PC-3 (cell line): Measurements from ENCODE around the gene SEPTIN11. TPM values are rescaled to one million over a fixed set of nuclear protein-coding genes. Genes with fewer than 3 reads are reported as not detected.

ENCODE experiments used
- ATAC-seq: fragments of 200-7000 bp; cut with Tn5 transposase; 2 replicates; pipeline ENCODE4 v1.9.1; 2020; ENCODE audit warnings: mild to moderate bottlenecking, moderate library complexity
- BruUV-seq: library from RNA; stranded (reverse); fragments of 400-500 nt; replicated peaks from 2 replicates; lab custom pipeline; 2021; lab: Mats Ljungman, UMichigan
- CTCF ChIA-PET: fragments of 300-600 bp; sonication (Branson Sonifier 250); formaldehyde crosslinking; loops from one replicate; lab custom pipeline; 2022; ENCODE audit warnings: antibody characterized with exemption; lab: Charles Lee
- POLR2A ChIA-PET: fragments of 300-600 bp; sonication (Branson Sonifier 250); formaldehyde crosslinking; loops from one replicate; lab custom pipeline; 2022; ENCODE audit warnings: antibody characterized with exemption; ENCODE audit not compliant: unreplicated experiment; lab: Charles Lee
- DNase-seq: peaks from one replicate; pipeline ENCODE4 v3.0.0-alpha.2; 2015
- H2AFZ ChIP-seq: fragments of 300-600 bp; sonication (generic); 2 replicates; pipeline ENCODE4 v1.6.0; 2016; ENCODE audit warnings: antibody characterized with exemption, low read length
- H3F3A ChIP-seq: fragments of 300-600 bp; sonication (generic); one replicate; pipeline ENCODE4 v1.6.0; 2017; ENCODE audit warnings: antibody characterized with exemption, low read length, control low read depth, mild to moderate bottlenecking; ENCODE audit not compliant: unreplicated experiment
- H3K27ac ChIP-seq: fragments of 300-600 bp; sonication (generic); 2 replicates; pipeline ENCODE4 v1.5.1; 2016; ENCODE audit warnings: mild to moderate bottlenecking, low read length
- H3K27me3 ChIP-seq: fragments of 300-600 bp; sonication (generic); 2 replicates; pipeline ENCODE4 v1.6.1; 2016; ENCODE audit warnings: low read length, mixed read lengths
- H3K36me3 ChIP-seq: fragments of 300-600 bp; sonication (generic); 2 replicates; pipeline ENCODE4 v1.6.1; 2016; ENCODE audit warnings: low read depth, mixed run types, low read length, mixed read lengths
- H3K4me1 ChIP-seq: fragments of 300-600 bp; sonication (generic); 2 replicates; pipeline ENCODE4 v1.5.1; 2016; ENCODE audit warnings: low read length; ENCODE audit not compliant: insufficient read depth
- H3K4me2 ChIP-seq: fragments of 300-600 bp; sonication (generic); 2 replicates; pipeline ENCODE4 v1.6.0; 2016; ENCODE audit warnings: low read length
- H3K4me3 ChIP-seq: fragments of 300-600 bp; sonication (generic); 2 replicates; pipeline ENCODE4 v1.5.1; 2016; ENCODE audit warnings: mild to moderate bottlenecking, low read length, mixed read lengths
- H3K79me2 ChIP-seq: fragments of 300-600 bp; sonication (generic); 2 replicates; pipeline ENCODE4 v1.6.1; 2017; ENCODE audit warnings: low read length, mixed read lengths
- H3K9ac ChIP-seq: fragments of 300-600 bp; sonication (generic); 2 replicates; pipeline ENCODE4 v1.6.0; 2016; ENCODE audit warnings: mild to moderate bottlenecking, low read length
- H3K9me2 ChIP-seq: fragments of 300-600 bp; sonication (generic); replicated peaks from 2 replicates; pipeline ENCODE4 v1.6.1; 2016; ENCODE audit warnings: mixed run types, low read length, mixed read lengths
- H3K9me3 ChIP-seq: fragments of 300-600 bp; sonication (generic); 2 replicates; pipeline ENCODE4 v1.6.1; 2016; ENCODE audit warnings: low read length, mixed read lengths
- H4K20me1 ChIP-seq: fragments of 300-600 bp; sonication (generic); 2 replicates; pipeline ENCODE4 v1.6.1; 2016; ENCODE audit warnings: low read length, mixed read lengths
- CTCF ChIP-seq: fragments of 300-600 bp; sonication (generic); conservative IDR thresholded peaks from 2 replicates; pipeline ENCODE4 v1.5.1; 2017; ENCODE audit warnings: antibody characterized with exemption, low read depth, mild to moderate bottlenecking, low read length
- EZH2 ChIP-seq: fragments of 300-600 bp; sonication (generic); IDR thresholded peaks from one replicate; pipeline ENCODE4 v1.6.1; 2017; ENCODE audit warnings: antibody characterized with exemption, mild to moderate bottlenecking, low read length; ENCODE audit not compliant: unreplicated experiment
- EZH2phosphoT487 ChIP-seq: fragments of 300-600 bp; sonication (generic); IDR thresholded peaks from 2 replicates; pipeline ENCODE4 v1.6.1; 2018; ENCODE audit warnings: mild to moderate bottlenecking, antibody characterized with exemption, low read length, borderline replicate concordance
- intact Hi-C: fragments of 100-400 bp; cut with micrococcal nuclease; formaldehyde crosslinking; loops from 2 replicates; pipeline ENCODE4 v1.9.0; 2023
- total RNA-seq: library from RNA; depleted of rRNA; stranded (reverse); fragments of >200 nt; gene quantifications from 2 replicates; pipeline ENCODE4 v1.2.3, GENCODE V29; 2014

SEPTIN11 gene
- total RNA-seq, 1 experiment from 2014 or later, result 39.0 TPM

GRCh38 chr4:76997077-76997476 is 47.5 kb downstream of the SEPTIN11 start:
- H3K4me2 ChIP-seq, result no peak overlapping the region
- H3K9me3 ChIP-seq, result no peaks in the 10 kb centered on the region
- no peaks in the 10 kb centered on the region for H3K9me2 ChIP-seq
- H3K79me2 ChIP-seq, result no peaks in the 10 kb centered on the region
- H3K27me3 ChIP-seq, result no peaks in the 10 kb centered on the region
- H3K36me3 ChIP-seq, result peaks cover 5% of the 10 kb centered on the region; the same call in 1 of the 2 replicates
- no TSS peak for BruUV-seq
- no peak for TF ChIP-seq EZH2phosphoT487
- no peak for TF ChIP-seq CTCF
- no peak for TF ChIP-seq EZH2
- H3K4me1 ChIP-seq, result peaks cover 9% of the 10 kb centered on the region
- DNase-seq, result no peak
- intact Hi-C loops, result no loop called here
- ChIA-PET CTCF (no interaction called here), POLR2A (no interaction called here)
- H4K20me1 ChIP-seq, result no peaks in the 10 kb centered on the region
- no peak overlapping the region for H3K9ac ChIP-seq
- no peak for ATAC-seq
- no peak overlapping the region for H3K27ac ChIP-seq
- H2AFZ ChIP-seq, result no peak overlapping the region
- no peak overlapping the region for H3K4me3 ChIP-seq
- no peaks in the 10 kb centered on the region for H3F3A ChIP-seq

- no peaks in the 10 kb centered on the region for H3K27me3 ChIP-seq
- CTCF ChIA-PET, result no interaction called here
- H3K9me3 ChIP-seq, result no peaks in the 10 kb centered on the region
- H2AFZ ChIP-seq, result no peak overlapping the region
- no peaks in the 10 kb centered on the region for H3F3A ChIP-seq
- H3K9me2 ChIP-seq, result no peaks in the 10 kb centered on the region
- no peaks in the 10 kb centered on the region for H3K79me2 ChIP-seq
- H3K9ac ChIP-seq, result no peak overlapping the region
- no peak for DNase-seq
- H3K36me3 ChIP-seq, result peaks cover 5% of the 10 kb centered on the region; the same call in 1 of the 2 replicates
- no peaks in the 10 kb centered on the region for H4K20me1 ChIP-seq
- no peak overlapping the region for H3K27ac ChIP-seq
- H3K4me3 ChIP-seq, result no peak overlapping the region
- H3K4me1 ChIP-seq, result peaks cover 13% of the 10 kb centered on the region
- H3K4me2 ChIP-seq, result no peak overlapping the region
- POLR2A ChIA-PET, result no interaction called here
- no peak for TF ChIP-seq EZH2
- no peak for TF ChIP-seq CTCF
- no peak for TF ChIP-seq EZH2phosphoT487
- ATAC-seq, result no peak
- BruUV-seq, result no TSS peak
- intact Hi-C loops, result no loop called here
Measured at GRCh38 chr4:76997532-76997931, 48.0 kb downstream of the SEPTIN11 start.

- H3K79me2 ChIP-seq, result no peaks in the 10 kb centered on the region
- no peak overlapping the region for H3K27ac ChIP-seq
- no peak overlapping the region for H2AFZ ChIP-seq
- TF ChIP-seq CTCF, result no peak
- TF ChIP-seq EZH2phosphoT487, result no peak
- TF ChIP-seq EZH2, result no peak
- POLR2A ChIA-PET, result no interaction called here
- ATAC-seq (no peak), DNase-seq (no peak)
- no peak overlapping the region for H3K4me3 ChIP-seq
- CTCF ChIA-PET, result no interaction called here
- no peaks in the 10 kb centered on the region for H4K20me1 ChIP-seq
- intact Hi-C loops, result no loop called here
- H3K27me3 ChIP-seq, result no peaks in the 10 kb centered on the region
- no peaks in the 10 kb centered on the region for H3F3A ChIP-seq
- no peak overlapping the region for H3K9ac ChIP-seq
- H3K4me2 ChIP-seq, result no peak overlapping the region
- no TSS peak for BruUV-seq
- H3K36me3 ChIP-seq, result peaks cover 8% of the 10 kb centered on the region; the same call in 1 of the 2 replicates
- peaks cover 16% of the 10 kb centered on the region for H3K4me1 ChIP-seq
- H3K9me2 ChIP-seq, result no peaks in the 10 kb centered on the region
- H3K9me3 ChIP-seq, result no peaks in the 10 kb centered on the region
Measured at GRCh38 chr4:76998251-76998901, 48.8 kb downstream of the SEPTIN11 start.
